ENCODE results near the gene TEAD1. TPM values are rescaled to one million over a fixed set of nuclear protein-coding genes. Genes with fewer than 3 reads are reported as not detected.

TEAD1 gene
- total and polyA plus RNA-seq, 2 donors (not counting 1 experiment from before 2014, with no cell fraction given) = 88.6 to 121 TPM

DNA sequence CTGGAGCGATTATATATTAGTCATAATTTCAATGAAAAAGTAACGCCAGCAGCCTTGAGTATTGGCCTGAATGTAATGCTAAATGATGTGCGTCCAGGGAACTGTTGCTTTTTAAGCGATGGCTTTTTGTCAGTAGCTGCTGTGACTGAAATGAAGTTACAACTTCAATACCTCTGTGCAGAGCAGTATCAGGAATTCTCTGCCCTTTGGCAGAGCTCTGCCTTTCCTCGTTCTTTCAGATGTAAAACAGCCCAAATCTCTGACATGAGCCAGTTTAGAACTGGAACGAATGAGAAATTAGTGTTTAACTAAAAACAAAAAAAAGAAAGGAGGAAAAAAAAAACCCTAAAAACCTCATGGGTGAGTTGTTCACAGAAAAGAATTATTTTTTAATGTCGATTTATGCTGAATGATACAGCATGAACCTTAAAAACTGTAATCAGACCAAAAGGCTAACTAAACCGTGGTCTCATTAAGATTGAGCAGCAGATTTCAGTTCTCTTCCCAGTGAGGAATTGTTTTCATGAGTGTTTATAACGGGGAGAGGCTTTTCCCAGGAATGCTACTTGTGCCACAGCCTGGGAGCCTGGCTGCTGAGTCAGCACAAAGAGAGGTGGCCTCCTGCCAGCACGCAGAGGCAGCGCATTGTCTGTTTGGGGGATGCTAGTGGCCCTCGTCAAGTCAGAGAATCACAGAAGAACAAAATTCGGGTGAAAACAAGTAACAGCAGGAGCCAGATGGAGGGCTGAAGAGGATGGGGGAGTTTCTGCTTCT lies 188.7 kb downstream of the TEAD1 start:
- Histone ChIP-seq H3K4me3 (replicated peaks in 1 of 4; ENCODE audit: control extremely low read depth in 1 of 4, insufficient read depth in 1 of 4, low read depth in 3 of 4, low read length in 4 of 4) (peak overlapping the region in 2 of 4 experiments; percentile 8 to 21), H3K36me3 (ENCODE audit: control insufficient read depth, insufficient read depth, low read length) (no peaks in the 10 kb centered on the region), H3K79me2 (ENCODE audit: control insufficient read depth, insufficient read depth, low read length) (peaks cover 63% of the 10 kb centered on the region), H3K4me1 (ENCODE audit: control insufficient read depth, extremely low read depth, insufficient read depth, low read length) (peaks cover 15% of the 10 kb centered on the region), H3K27ac (ENCODE audit: insufficient read depth, low read length) (peak overlapping the region; percentile 78), H4K20me1 (ENCODE audit: control insufficient read depth, extremely low read depth, insufficient read depth, low read length) (peaks cover 3% of the 10 kb centered on the region), H3K9me3 (ENCODE audit: control insufficient read depth, insufficient read depth, low read depth, low read length) (no peaks in the 10 kb centered on the region), H2AFZ (ENCODE audit: low read length) (no peak overlapping the region), H3K9ac (ENCODE audit: insufficient read depth, low read length) (no peak overlapping the region), H3K4me2 (ENCODE audit: extremely low read depth, insufficient read depth, low read length) (peak overlapping the region; percentile 28), H3K27me3 (ENCODE audit: control insufficient read depth, insufficient read depth, low read length) (no peaks in the 10 kb centered on the region)
- peak; percentile 91 to 92 for DNase-seq (ENCODE audit: low read depth in 2 of 2)
- TF ChIP-seq EZH2 (IDR thresholded peaks at IDR 0.05; ENCODE audit: low read length, missing control alignments) = no peak

DNA sequence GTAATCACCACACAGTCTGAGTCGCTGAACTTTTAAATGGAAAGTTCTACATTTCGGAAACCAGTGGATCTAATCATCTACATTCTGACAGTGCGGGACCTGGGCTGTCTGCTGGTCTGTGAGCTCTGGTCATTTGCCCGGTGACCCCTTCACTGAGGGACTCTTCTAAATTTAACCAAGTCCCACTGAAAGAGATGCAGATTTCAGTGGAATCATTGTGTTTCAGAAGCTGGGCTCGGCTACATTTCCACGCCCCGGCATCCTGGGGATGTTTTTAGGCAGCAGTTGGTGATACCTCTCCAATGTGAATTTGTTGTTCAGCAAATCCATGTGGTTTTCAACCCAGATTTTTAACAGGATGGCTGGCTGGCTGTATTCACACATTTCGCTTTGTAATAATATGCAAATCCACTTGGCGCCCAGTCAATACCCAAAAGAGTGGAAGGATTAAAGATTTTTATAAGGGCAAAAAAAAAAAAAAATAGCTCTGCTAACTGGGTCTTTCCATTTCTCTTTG lies 189.4 kb downstream of the TEAD1 start:
- Histone ChIP-seq H3K27me3 (ENCODE audit: control insufficient read depth, insufficient read depth, low read length) (no peaks in the 10 kb centered on the region), H3K9me3 (ENCODE audit: control insufficient read depth, insufficient read depth, low read depth, low read length) (no peaks in the 10 kb centered on the region), H3K36me3 (ENCODE audit: control insufficient read depth, insufficient read depth, low read length) (no peaks in the 10 kb centered on the region), H2AFZ (ENCODE audit: low read length) (no peak overlapping the region), H3K4me1 (ENCODE audit: control insufficient read depth, extremely low read depth, insufficient read depth, low read length) (peaks cover 17% of the 10 kb centered on the region), H3K9ac (ENCODE audit: insufficient read depth, low read length) (no peak overlapping the region), H3K27ac (ENCODE audit: insufficient read depth, low read length) (peak overlapping the region; percentile 78), H3K79me2 (ENCODE audit: control insufficient read depth, insufficient read depth, low read length) (peaks cover 59% of the 10 kb centered on the region), H4K20me1 (ENCODE audit: control insufficient read depth, extremely low read depth, insufficient read depth, low read length) (peaks cover 3% of the 10 kb centered on the region), H3K4me3 (replicated peaks in 1 of 4; ENCODE audit: control extremely low read depth in 1 of 4, insufficient read depth in 1 of 4, low read depth in 3 of 4, low read length in 4 of 4) (peak overlapping the region in 1 of 4 experiments; percentile 8), H3K4me2 (ENCODE audit: extremely low read depth, insufficient read depth, low read length) (peak overlapping the region; percentile 28)
- DNase-seq (ENCODE audit: low read depth in 2 of 2) = no peak
- TF ChIP-seq, protein P1, sequence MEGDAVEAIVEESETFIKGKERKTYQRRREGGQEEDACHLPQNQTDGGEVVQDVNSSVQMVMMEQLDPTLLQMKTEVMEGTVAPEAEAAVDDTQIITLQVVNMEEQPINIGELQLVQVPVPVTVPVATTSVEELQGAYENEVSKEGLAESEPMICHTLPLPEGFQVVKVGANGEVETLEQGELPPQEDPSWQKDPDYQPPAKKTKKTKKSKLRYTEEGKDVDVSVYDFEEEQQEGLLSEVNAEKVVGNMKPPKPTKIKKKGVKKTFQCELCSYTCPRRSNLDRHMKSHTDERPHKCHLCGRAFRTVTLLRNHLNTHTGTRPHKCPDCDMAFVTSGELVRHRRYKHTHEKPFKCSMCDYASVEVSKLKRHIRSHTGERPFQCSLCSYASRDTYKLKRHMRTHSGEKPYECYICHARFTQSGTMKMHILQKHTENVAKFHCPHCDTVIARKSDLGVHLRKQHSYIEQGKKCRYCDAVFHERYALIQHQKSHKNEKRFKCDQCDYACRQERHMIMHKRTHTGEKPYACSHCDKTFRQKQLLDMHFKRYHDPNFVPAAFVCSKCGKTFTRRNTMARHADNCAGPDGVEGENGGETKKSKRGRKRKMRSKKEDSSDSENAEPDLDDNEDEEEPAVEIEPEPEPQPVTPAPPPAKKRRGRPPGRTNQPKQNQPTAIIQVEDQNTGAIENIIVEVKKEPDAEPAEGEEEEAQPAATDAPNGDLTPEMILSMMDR (conservative IDR thresholded peaks at IDR 0.05 in 1 of 2, IDR thresholded peaks at IDR 0.05 in 1 of 2; ENCODE audit: low read depth in 1 of 2, low read length in 2 of 2) = no peak
- TF ChIP-seq EZH2 (IDR thresholded peaks at IDR 0.05; ENCODE audit: low read length, missing control alignments) = no peak

DNA sequence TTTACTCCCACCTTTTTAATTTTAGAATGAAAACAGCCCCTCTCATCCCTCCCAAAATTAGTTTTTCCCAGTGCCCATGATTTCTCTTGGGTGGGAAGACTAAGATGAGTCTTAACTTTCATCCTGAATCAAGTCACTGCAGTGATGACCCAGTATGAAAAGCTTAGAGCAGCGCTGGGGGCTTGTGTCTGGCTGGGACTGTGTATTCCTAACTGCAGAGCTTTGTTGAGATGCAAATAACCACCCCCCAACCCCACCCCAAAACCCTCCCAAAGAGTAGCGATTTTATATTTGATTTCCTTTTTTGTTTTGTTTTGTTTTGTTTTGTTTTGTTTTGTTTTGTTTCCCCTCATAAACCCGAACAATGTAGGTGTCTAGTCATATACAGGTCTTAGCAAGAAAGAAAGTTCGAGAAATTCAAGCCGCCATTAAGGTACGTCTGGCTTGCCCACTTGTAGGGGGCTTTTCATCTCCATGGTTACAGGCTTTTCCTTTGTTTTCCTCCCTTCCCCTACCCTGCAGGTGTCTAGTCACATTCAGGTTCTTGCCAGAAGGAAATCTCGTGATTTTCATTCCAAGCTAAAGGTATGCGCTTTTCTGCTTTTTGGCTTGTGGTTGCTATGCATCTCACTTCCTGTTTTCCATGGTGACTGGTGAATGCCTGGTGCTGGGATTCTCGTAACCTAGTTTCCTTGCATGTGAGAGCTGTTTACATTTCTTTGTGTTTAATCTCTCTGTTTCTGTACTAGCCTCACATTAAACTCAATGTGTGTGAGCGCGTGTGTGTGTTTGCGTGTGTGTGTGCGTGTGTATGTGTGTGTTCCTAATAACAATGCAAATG lies 190.3 kb downstream of the TEAD1 start:
- peak overlapping the region; percentile 66 for H3K27ac ChIP-seq (ENCODE audit: insufficient read depth, low read length)
- no peak overlapping the region for H2AFZ ChIP-seq (ENCODE audit: low read length)
- H3K79me2 ChIP-seq (ENCODE audit: control insufficient read depth, insufficient read depth, low read length) = peaks cover 50% of the 10 kb centered on the region
- no peaks in the 10 kb centered on the region for H3K9me3 ChIP-seq (ENCODE audit: control insufficient read depth, insufficient read depth, low read depth, low read length)
- no peaks in the 10 kb centered on the region for H3K27me3 ChIP-seq (ENCODE audit: control insufficient read depth, insufficient read depth, low read length)
- no peaks in the 10 kb centered on the region for H3K36me3 ChIP-seq (ENCODE audit: control insufficient read depth, insufficient read depth, low read length)
- peaks cover 17% of the 10 kb centered on the region for H3K4me1 ChIP-seq (ENCODE audit: control insufficient read depth, extremely low read depth, insufficient read depth, low read length)
- TF ChIP-seq, protein P1 (conservative IDR thresholded peaks at IDR 0.05 in 1 of 2, IDR thresholded peaks at IDR 0.05 in 1 of 2; ENCODE audit: low read depth in 1 of 2, low read length in 2 of 2) = no peak
- no peak for TF ChIP-seq EZH2 (IDR thresholded peaks at IDR 0.05; ENCODE audit: low read length, missing control alignments)
- peak; percentile 88 to 92 for DNase-seq (ENCODE audit: low read depth in 2 of 2)
- H3K9ac ChIP-seq (ENCODE audit: insufficient read depth, low read length) = no peak overlapping the region
- peaks cover 3% of the 10 kb centered on the region for H4K20me1 ChIP-seq (ENCODE audit: control insufficient read depth, extremely low read depth, insufficient read depth, low read length)
- no peak overlapping the region for H3K4me3 ChIP-seq (replicated peaks in 1 of 4; ENCODE audit: control extremely low read depth in 1 of 4, insufficient read depth in 1 of 4, low read depth in 3 of 4, low read length in 4 of 4)
- H3K4me2 ChIP-seq (ENCODE audit: extremely low read depth, insufficient read depth, low read length) = no peak overlapping the region

Data from fibroblast of lung (primary cell).